A549 (cell line): Measurements from ENCODE around the gene EPB41L4B. TPM values are rescaled to one million over a fixed set of nuclear protein-coding genes. Genes with fewer than 3 reads are reported as not detected.
A peak's percentile ranks its signal among the peaks of the same experiment; 100 is the strongest.

ENCODE experiments used
- ATAC-seq, 2 experiments: fragments of 200-7000 bp in 1 of 2; fragments of >200 bp in 1 of 2; cut with Nextera tagmentation in 1 of 2; cut with Tn5 transposase in 1 of 2; 3 replicates each; pipeline versions ENCODE4 v1.8.0 to v1.9.1; 2018 to 2020; ENCODE audit warnings: mild to moderate bottlenecking in 1 of 2, moderate library complexity in 1 of 2
- CTCF ChIA-PET: fragments of 300-600 bp; sonication (Branson Sonifier 250); formaldehyde crosslinking; extraction: SDS; loops from one replicate; lab custom pipeline; 2021; ENCODE audit warnings: antibody characterized with exemption, inconsistent platforms; lab: Yijun Ruan, JAX
- POLR2A ChIA-PET: fragments of 350-600 bp; formaldehyde crosslinking; extraction: SDS; loops from one replicate; lab custom pipeline; 2021; ENCODE audit warnings: antibody characterized with exemption, inconsistent platforms; lab: Yijun Ruan, JAX
- DNase-seq, 2 experiments: peaks; one replicate each; pipeline versions ENCODE4 v3.0.0 to v3.0.0-alpha.2; 2011 to 2016; ENCODE audit warnings: low read depth in 1 of 2, low spot score in 1 of 2
- FAIRE-seq: peaks from 2 replicates; lab custom pipeline; 2011; peaks lifted over from hg19 to GRCh38; lab: Jason Lieb, UNC
- H3K27ac ChIP-seq, 2 experiments: fragments of >200 bp; sonication (Bioruptor Twin); formaldehyde crosslinking; 3 replicates each; pipeline ENCODE4 v1.5.1; 2016 to 2017
- H3K4me1 ChIP-seq: fragments of >200 bp; sonication (Bioruptor Twin); formaldehyde crosslinking; 3 replicates; pipeline ENCODE4 v1.6.1; 2016
- H3K4me2 ChIP-seq: fragments of >200 bp; sonication (Bioruptor Twin); formaldehyde crosslinking; 3 replicates; pipeline ENCODE4 v1.6.1; 2016
- H3K4me3 ChIP-seq: fragments of >200 bp; sonication (Bioruptor Twin); formaldehyde crosslinking; 3 replicates; pipeline ENCODE4 v1.5.1; 2016
- H3K9me3 ChIP-seq: fragments of >200 bp; sonication (Bioruptor Twin); formaldehyde crosslinking; 3 replicates; pipeline ENCODE4 v1.6.1; 2016
- BHLHE40 ChIP-seq: IDR thresholded peaks from 2 replicates; pipeline ENCODE4 v1.6.1; 2012; ENCODE audit warnings: low read depth, low read length, inconsistent platforms
- CBX2 ChIP-seq: fragments of 200-600 bp; sonication (generic); IDR thresholded peaks from 2 replicates; pipeline ENCODE4 v1.6.1; 2016; ENCODE audit warnings: low read depth, mild to moderate bottlenecking, borderline replicate concordance
- CBX8 ChIP-seq: fragments of 200-600 bp; sonication (generic); IDR thresholded peaks from 2 replicates; pipeline ENCODE4 v1.6.1; 2016
- CHD4 ChIP-seq: fragments of 200-600 bp; sonication (generic); IDR thresholded peaks from 2 replicates; pipeline ENCODE4 v1.6.1; 2016; ENCODE audit warnings: antibody characterized with exemption, mild to moderate bottlenecking, borderline replicate concordance
- CTCF ChIP-seq: fragments of >200 bp; sonication (Bioruptor Twin); formaldehyde crosslinking; IDR thresholded peaks from 3 replicates; pipeline ENCODE4 v1.5.1; 2016
- E2F6 ChIP-seq: IDR thresholded peaks from 2 replicates; pipeline ENCODE4 v1.6.1; 2012; ENCODE audit warnings: low read depth, borderline replicate concordance
- EHF ChIP-seq: fragments of 250-450 bp; sonication (Bioruptor Pico); IDR thresholded peaks from 2 replicates; pipeline ENCODE4 v1.5.0; 2020; ENCODE audit warnings: mild to moderate bottlenecking
- ELK1 ChIP-seq: fragments of 150-350 bp; IDR thresholded peaks from 2 replicates; pipeline ENCODE4 v1.6.1; 2014; ENCODE audit warnings: low read depth, mild to moderate bottlenecking, low read length
- FOXS1 ChIP-seq: fragments of 250-450 bp; sonication (Bioruptor Pico); IDR thresholded peaks from 2 replicates; pipeline ENCODE4 v1.5.0; 2020; ENCODE audit warnings: mild to moderate bottlenecking, moderate library complexity
- JUNB ChIP-seq: fragments of >200 bp; sonication (Bioruptor Twin); formaldehyde crosslinking; IDR thresholded peaks from 2 replicates; pipeline ENCODE4 v1.6.1; 2016
- KDM1A ChIP-seq: fragments of 200-600 bp; sonication (generic); IDR thresholded peaks from 2 replicates; pipeline ENCODE4 v1.6.1; 2016; ENCODE audit warnings: low read depth, mild to moderate bottlenecking
- MAFK ChIP-seq: fragments of 450-650 bp; IDR thresholded peaks from 2 replicates; pipeline ENCODE4 v1.6.1; 2014; ENCODE audit not compliant: partially characterized antibody
- MYC ChIP-seq: IDR thresholded peaks from 2 replicates; pipeline ENCODE4 v1.6.1; 2012; ENCODE audit warnings: mild to moderate bottlenecking, inconsistent platforms, low read length, improper control_type of control experiment, borderline replicate concordance
- RAD21 ChIP-seq, 2 experiments: fragments of >200 bp in 1 of 2; sonication (Bioruptor Twin) in 1 of 2; formaldehyde crosslinking in 1 of 2; IDR thresholded peaks in 1 of 2; conservative IDR thresholded peaks in 1 of 2; 2 replicates in 1 of 2; 3 replicates in 1 of 2; pipeline ENCODE4 v1.6.1; 2012 to 2018; ENCODE audit warnings: inconsistent platforms in 1 of 2
- RARB ChIP-seq: fragments of 250-450 bp; sonication (Bioruptor Pico); IDR thresholded peaks from 2 replicates; pipeline ENCODE4 v1.8.0; 2021; ENCODE audit warnings: mild to moderate bottlenecking, moderate library complexity
- REST ChIP-seq: fragments of 200-600 bp; sonication (generic); IDR thresholded peaks from 2 replicates; pipeline ENCODE4 v1.6.1; 2016; ENCODE audit warnings: antibody characterized with exemption, mild to moderate bottlenecking, moderate library complexity
- RFX5 ChIP-seq: fragments of 450-650 bp; IDR thresholded peaks from 2 replicates; pipeline ENCODE4 v1.7.1; 2014; ENCODE audit warnings: antibody characterized with exemption, mild to moderate bottlenecking, moderate library complexity
- USF2 ChIP-seq: fragments of 450-650 bp; IDR thresholded peaks from 2 replicates; pipeline ENCODE4 v1.6.1; 2014; ENCODE audit warnings: antibody characterized with exemption
- ZC3H11A ChIP-seq: fragments of 450-650 bp; IDR thresholded peaks from 2 replicates; pipeline ENCODE4 v1.6.1; 2014; ENCODE audit warnings: antibody characterized with exemption, mild to moderate bottlenecking
- ZFP36 ChIP-seq: fragments of 450-650 bp; IDR thresholded peaks from 2 replicates; pipeline ENCODE4 v1.6.1; 2014; ENCODE audit warnings: borderline replicate concordance; ENCODE audit not compliant: partially characterized antibody
- ZSCAN20 ChIP-seq: fragments of 250-450 bp; sonication (Bioruptor Pico); IDR thresholded peaks from 2 replicates; pipeline ENCODE4 v1.8.0; 2022; ENCODE audit warnings: mild to moderate bottlenecking, moderate library complexity
- WGBS: methylation state at CpG from one replicate; pipeline ENCODE4 v1.1.6; 2017; ENCODE audit errors: missing lambda C conversion rate; 5-methylcytosine and 5-hydroxymethylcytosine counted together
- polyA plus RNA-seq, 4 experiments: library from polyadenylated mRNA; depleted of rRNA in 3 of 4; stranded (reverse); fragments of >200 nt; fragmentation: RNase III in 1 of 4; extraction: RNeasy Plus Mini Kit Qiagen cat#74134 plus additional on column Dnase treatment in 1 of 4; gene quantifications; 2 replicates in 3 of 4; 3 replicates in 1 of 4; pipeline ENCODE4 v1.2.3, GENCODE V29; 2011 to 2017

Gene EPB41L4B
- polyA plus RNA-seq, 2 of the 4 experiments (the other 2 are of a cell fraction): 7.9 to 22.0 TPM

- Histone ChIP-seq H3K4me1 (no peaks in the 10 kb centered on the region), H3K4me3 (no peak overlapping the region), H3K9me3 (no peaks in the 10 kb centered on the region), H3K27ac (no peak overlapping the region), H3K4me2 (no peak overlapping the region)
- TF ChIP-seq REST: no peak
- no peak for TF ChIP-seq ELK1
- TF ChIP-seq KDM1A: no peak
- TF ChIP-seq ZFP36: no peak
- TF ChIP-seq ZSCAN20: no peak
- TF ChIP-seq CBX8: no peak
- no peak for TF ChIP-seq ZC3H11A
- no peak for TF ChIP-seq FOXS1 (CRISPR knock-in tag)
- TF ChIP-seq MYC: no peak
- FAIRE-seq (no peak), ATAC-seq (no peak), DNase-seq (no peak)
- WGBS: 72% methylated on average over 3 of the region's 3 CpGs
- POLR2A ChIA-PET: no interaction called here
- CTCF ChIA-PET: interaction anchor here (1.4 to 2.3 kb wide), 3 partner anchors 46 to 170 kb away, joined by 3 to 9 read pairs (median 3); no protein-coding TSS in a partner anchor
These were observed 91.2 kb downstream of the EPB41L4B start for GRCh38 chr9:109229682-109230081.

- POLR2A ChIA-PET: no interaction called here
- Histone ChIP-seq H3K4me1 (no peaks in the 10 kb centered on the region), H3K4me3 (no peak overlapping the region), H3K9me3 (no peaks in the 10 kb centered on the region), H3K27ac (no peak overlapping the region), H3K4me2 (no peak overlapping the region)
- DNase-seq (no peak), FAIRE-seq (no peak), ATAC-seq (no peak)
- TF ChIP-seq MAFK (peak; percentile 97), USF2 (no peak), FOXS1 (CRISPR knock-in tag) (no peak)
- CTCF ChIA-PET: interaction anchor here (1.0 to 2.0 kb wide), 4 partner anchors 8 to 62 kb away, joined by 3 to 4 read pairs (median 4); no protein-coding TSS in a partner anchor
These were observed 92.7 kb downstream of the EPB41L4B start for GRCh38 chr9:109228093-109228642.

- no peak for FAIRE-seq
- CTCF ChIA-PET: interaction anchor here (0.9 to 1.3 kb wide), 4 partner anchors 8 to 32 kb away, joined by 3 to 4 read pairs (median 4); no protein-coding TSS in a partner anchor
These were observed 95.2 kb downstream of the EPB41L4B start for GRCh38 chr9:109225629-109226028.

GRCh38 chr9:109224751-109225150, 96.1 kb downstream of the EPB41L4B start:
- TF ChIP-seq JUNB (no peak), E2F6 (no peak), CBX2 (no peak), CTCF (no peak), RFX5 (no peak), BHLHE40 (no peak), RARB (CRISPR knock-in tag) (no peak)
- TF ChIP-seq, all 56 proteins: peak for 0
- H3K9me3 ChIP-seq: no peaks in the 10 kb centered on the region
- 49% methylated on average over 3 of the region's 3 CpGs for WGBS
- ChIA-PET POLR2A (no interaction called here), CTCF (interaction anchor here (3.1 kb wide), 1 partner anchor 20 kb away, joined by 17 read pairs; no protein-coding TSS in a partner anchor)
- no peak overlapping the region for H3K27ac ChIP-seq
- DNase-seq (no peak), ATAC-seq (no peak), FAIRE-seq (no peak)
- no peaks in the 10 kb centered on the region for H3K4me1 ChIP-seq
- no peak overlapping the region for H3K4me2 ChIP-seq
- no peak overlapping the region for H3K4me3 ChIP-seq

More at GRCh38 chr9:109225629-109226028, 95.2 kb downstream of the EPB41L4B start:
- 11% methylated on average over 2 of the region's 2 CpGs for WGBS
- TF ChIP-seq RARB (CRISPR knock-in tag) (no peak), RAD21 (conservative IDR thresholded peaks at IDR 0.05 in 1 of 2, IDR thresholded peaks at IDR 0.05 in 1 of 2) (no peak), EHF (CRISPR knock-in tag) (no peak), CHD4 (no peak)
- Histone ChIP-seq H3K4me1 (no peaks in the 10 kb centered on the region), H3K4me3 (no peak overlapping the region), H3K4me2 (no peak overlapping the region), H3K27ac (no peak overlapping the region), H3K9me3 (no peaks in the 10 kb centered on the region)
- 0 out of 6 replicates have a peak, but pooled peaks of 1 of the 2 experiments have one; percentile 51 for ATAC-seq
- POLR2A ChIA-PET: no interaction called here
- DNase-seq: no peak
